SIG-M5 (cell line): Measurements from ENCODE around the gene NHLH1.

ENCODE experiments used
- DNase-seq: peaks from one replicate; lab custom pipeline; 2025; lab: John Stamatoyannopoulos, UW

Gene NHLH1

GRCh38 chr1:160366731-160367515 lies at the start of gene NHLH1:
NHLH1 (plus strand) TSS chr1:160367071; CDS start chr1:160370732, 3,661 bp downstream.
- no peak for DNase-seq

- no peak for DNase-seq
These were observed 44.0 kb upstream of the NHLH1 start for GRCh38 chr1:160322831-160323230.

- DNase-seq, result no peak
These were observed 41.6 kb upstream of the NHLH1 start for GRCh38 chr1:160325252-160325651.

DNA sequence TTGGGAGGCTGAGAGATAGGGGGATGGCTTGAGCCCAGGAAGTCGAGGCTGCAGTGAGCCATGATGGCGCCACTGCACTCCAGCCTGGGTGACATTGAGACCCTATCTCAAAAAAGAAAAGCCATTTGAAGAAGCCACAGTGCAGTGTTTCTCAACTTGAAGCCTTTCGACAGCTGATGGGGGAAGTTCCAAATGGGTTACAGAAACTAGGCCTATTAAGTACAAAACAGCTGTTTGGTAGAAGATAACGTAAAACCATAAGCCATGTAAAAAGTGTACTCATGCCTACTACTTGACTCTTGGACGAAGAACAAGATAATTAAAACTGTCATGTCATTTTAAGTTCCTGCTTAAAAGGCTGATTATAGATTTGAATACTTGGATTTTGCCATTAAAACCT lies 40.5 kb upstream of the NHLH1 start:
- DNase-seq, result no peak

DNA sequence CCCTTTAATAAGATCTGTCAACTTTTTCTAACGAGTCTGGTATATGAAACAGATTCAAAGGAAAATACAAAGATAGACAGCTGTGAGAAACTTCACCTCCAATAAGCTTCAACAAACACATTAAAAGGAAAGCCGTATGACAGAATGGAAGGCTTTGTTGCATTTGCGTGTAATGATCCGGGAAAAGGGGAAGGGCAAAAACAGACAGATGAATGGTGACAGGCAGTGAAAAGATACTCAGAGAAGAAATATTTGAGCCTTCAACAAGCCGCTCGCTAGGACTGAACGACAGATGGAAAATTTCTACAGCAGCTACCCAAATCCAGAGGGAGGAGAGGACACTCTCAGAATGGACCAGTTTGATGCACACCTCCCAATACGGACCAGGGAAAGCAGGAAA lies 38.7 kb upstream of the NHLH1 start:
- no peak for DNase-seq

DNA sequence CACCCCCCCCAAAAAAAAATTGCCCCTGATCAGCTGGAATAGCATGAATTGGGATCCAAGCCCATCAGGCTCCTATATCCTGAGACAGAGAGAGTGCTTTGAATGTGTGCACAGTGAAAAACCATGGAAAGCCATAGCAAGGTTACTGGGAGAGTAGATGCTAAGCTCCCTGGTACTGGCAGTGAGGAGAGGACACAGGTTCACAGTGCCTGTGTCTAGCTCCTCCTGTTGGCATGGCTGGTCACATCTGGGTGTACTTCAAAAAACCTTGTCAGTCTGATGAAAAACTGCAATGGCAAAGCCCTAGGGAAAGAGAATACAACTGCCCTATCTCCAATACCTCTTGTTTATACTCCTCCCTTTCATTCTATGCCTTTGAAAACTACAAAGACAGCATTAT lies 36.8 kb upstream of the NHLH1 start:
- no peak for DNase-seq

DNA sequence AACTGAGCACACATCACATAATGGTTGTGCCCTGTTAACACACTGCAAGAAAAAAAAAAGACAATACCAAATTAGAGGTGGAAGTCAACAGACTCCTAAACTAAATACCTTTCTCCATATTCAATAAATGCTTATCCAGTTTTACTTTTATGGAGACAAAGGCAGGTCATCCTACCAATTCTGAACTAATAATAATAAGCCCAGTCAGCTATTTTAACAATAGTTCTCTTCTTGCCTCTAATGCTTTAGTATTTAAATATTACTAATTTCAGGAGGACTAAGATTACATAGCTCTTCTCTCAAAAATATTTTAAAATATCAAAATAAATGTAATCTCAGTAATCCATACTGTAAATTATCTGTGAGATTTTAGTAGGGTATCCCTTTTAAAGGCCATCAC lies 34.4 kb upstream of the NHLH1 start:
- DNase-seq, result no peak

DNA sequence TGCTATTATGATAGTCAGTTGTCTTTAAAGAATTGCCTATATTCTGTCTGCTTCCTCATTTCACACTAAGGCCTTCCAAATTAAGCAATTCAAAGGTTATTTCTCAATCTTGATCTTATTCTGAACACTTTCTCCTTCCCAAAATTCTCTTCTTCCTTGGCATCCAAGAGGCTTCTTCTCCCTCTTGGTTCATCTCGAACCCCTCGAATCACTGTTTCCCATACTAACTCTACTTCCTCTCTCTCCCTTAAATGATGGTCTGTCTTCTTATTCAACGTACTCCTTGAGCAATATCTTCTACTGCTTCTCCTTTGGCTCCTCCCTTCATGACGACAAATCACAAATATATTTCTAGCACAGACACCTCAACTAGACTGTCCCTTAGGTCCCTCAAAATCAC lies 28.3 kb upstream of the NHLH1 start:
- DNase-seq, result peak; percentile 72

- no peak for DNase-seq
These were observed 26.7 kb upstream of the NHLH1 start for GRCh38 chr1:160340146-160340545.

DNA sequence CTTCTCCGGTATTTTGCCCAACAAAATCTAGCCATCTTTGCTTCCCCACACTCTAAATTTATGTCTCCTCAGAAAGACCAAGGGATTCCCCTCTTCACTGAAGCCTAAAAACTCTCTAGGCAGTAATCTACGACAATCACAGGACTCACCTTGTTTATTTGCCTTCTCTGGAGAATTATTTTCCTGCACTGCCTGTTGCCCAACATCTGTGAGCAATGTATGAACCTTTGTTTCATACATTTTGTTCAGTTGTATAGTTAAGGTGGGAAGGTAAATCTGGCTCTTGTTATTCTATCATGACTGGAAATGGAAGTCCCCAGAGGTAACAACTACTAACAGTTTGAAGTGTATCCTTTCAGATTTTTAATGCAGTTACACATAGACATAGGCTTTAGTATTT lies 26.0 kb upstream of the NHLH1 start:
- DNase-seq, result no peak

DNA sequence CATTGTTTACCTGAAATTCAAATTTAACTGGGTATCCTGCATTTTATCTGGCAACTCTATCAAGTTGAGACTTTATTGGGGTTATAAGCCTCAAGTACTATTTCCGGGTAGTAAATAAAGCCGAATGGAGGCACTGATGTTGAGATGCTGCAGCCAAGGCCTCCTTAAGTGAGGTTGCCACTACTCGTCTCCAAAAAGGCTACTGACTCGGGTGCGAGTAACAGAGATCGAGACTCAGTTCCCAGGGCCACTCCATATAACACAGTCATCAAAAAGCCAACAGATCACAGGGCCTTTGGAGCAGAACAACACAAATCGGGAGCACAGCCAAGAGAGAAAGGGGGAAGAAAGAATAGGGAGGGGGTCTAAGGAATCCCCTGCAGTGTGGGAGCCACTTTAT lies 24.3 kb upstream of the NHLH1 start:
- DNase-seq, result no peak

- DNase-seq, result peak; percentile 78
These were observed 23.7 kb upstream of the NHLH1 start, which contains the start of the genes COPA and NCSTN for GRCh38 chr1:160342953-160343869. COPA (minus strand) TSS chr1:160343250; CDS start chr1:160343170, 80 bp downstream. NCSTN (plus strand) TSS chr1:160343383; CDS start chr1:160343397, 14 bp downstream.

GRCh38 chr1:160344241-160344640 lies 22.6 kb upstream of the NHLH1 start:
- DNase-seq, result no peak

GRCh38 chr1:160344936-160345335 lies 21.9 kb upstream of the NHLH1 start:
- DNase-seq, result no peak

- no peak for DNase-seq
These were observed 20.4 kb upstream of the NHLH1 start for GRCh38 chr1:160346463-160346862.

DNA sequence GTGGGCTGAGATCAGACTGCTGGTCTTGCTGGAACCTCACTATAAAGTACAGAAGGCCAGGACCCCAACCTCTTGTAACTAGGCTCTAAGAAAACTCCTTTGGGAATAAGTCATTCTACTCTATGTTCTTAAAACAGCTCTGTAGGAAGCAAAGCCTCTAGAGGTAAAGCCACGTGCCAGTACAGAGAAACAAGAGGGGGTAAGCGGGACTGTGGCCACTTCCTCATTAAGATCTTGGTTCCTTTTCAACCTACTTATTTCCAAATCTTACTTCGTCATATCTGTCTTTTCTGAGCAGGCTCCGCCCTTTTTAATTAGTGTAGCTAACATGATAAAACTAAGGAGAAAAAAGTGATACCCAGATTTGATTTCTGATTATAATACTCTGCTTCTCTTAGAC lies 19.9 kb upstream of the NHLH1 start:
- peak; percentile 71 for DNase-seq

- DNase-seq, result no peak
These were observed 15.2 kb upstream of the NHLH1 start for GRCh38 chr1:160351629-160352028.

DNA sequence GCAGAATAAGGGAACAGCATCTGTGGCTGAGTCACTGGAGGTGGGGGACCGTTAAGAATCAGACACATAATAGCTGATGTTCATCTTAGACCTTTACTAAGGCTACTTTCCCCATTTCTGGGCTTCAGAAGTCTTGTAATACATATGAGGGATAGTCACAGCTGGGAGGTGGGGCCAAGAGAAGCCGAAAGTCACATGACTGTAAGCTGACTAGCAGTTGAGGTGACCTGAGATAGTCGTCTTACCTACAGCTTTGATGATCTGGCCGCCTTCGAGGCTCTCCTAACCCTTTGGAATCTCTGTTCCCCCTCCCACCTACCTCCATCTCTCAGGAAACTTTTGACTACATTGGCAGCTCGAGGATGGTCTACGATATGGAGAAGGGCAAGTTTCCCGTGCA lies 14.3 kb upstream of the NHLH1 start:
- DNase-seq, result no peak

GRCh38 chr1:160353223-160353622 lies 13.6 kb upstream of the NHLH1 start:
- DNase-seq, result no peak

DNA sequence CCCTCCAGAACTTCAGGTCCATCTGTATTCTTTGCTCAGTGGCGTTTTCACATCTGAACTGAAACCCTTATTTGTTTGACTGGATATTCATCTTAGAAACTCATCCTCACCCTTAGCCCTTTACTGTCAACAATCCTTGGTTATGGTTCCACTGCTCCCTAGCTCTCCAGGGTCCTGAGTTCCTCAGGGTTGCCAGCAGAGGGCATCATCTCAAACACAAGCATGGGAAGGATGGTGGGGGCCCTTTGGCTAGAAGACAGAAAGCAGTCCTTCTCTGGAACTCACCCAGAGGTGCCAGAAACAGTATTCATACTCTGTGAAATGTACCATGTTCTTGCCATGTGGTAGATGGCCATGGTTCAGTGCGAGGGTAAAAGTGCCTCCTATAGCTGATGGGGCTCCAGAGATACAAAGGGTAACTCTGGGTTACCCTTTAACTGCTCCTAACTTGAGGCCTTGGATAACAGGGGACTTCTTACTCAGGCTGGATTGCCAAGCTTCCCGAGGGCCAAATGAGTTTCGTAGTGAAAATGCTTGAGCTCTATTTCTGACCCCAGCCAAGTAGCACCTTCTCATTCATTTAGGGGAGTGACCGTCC lies 12.4 kb upstream of the NHLH1 start:
- no peak for DNase-seq

GRCh38 chr1:160357286-160358002 lies 9.4 kb upstream of the NHLH1 start:
- no peak for DNase-seq

- no peak for DNase-seq
These were observed 8.8 kb upstream of the NHLH1 start for GRCh38 chr1:160358073-160358472.
